HG02885 (cell line): Measurements from ENCODE around the gene ACBD4.
A peak's percentile ranks its signal among the peaks of the same experiment; 100 is the strongest.

ENCODE experiments used
- ATAC-seq: cut with Tn5 transposase; IDR thresholded peaks from one replicate; pipeline ENCODE4 v1.9.1; 2021; ENCODE audit warnings: mild to moderate bottlenecking; ENCODE audit not compliant: unreplicated experiment, poor library complexity

ACBD4 gene

GRCh38 chr17:45132572-45133463 is 2.7 kb upstream of the ACBD4 start:
- peak; percentile 43 for ATAC-seq

DNA sequence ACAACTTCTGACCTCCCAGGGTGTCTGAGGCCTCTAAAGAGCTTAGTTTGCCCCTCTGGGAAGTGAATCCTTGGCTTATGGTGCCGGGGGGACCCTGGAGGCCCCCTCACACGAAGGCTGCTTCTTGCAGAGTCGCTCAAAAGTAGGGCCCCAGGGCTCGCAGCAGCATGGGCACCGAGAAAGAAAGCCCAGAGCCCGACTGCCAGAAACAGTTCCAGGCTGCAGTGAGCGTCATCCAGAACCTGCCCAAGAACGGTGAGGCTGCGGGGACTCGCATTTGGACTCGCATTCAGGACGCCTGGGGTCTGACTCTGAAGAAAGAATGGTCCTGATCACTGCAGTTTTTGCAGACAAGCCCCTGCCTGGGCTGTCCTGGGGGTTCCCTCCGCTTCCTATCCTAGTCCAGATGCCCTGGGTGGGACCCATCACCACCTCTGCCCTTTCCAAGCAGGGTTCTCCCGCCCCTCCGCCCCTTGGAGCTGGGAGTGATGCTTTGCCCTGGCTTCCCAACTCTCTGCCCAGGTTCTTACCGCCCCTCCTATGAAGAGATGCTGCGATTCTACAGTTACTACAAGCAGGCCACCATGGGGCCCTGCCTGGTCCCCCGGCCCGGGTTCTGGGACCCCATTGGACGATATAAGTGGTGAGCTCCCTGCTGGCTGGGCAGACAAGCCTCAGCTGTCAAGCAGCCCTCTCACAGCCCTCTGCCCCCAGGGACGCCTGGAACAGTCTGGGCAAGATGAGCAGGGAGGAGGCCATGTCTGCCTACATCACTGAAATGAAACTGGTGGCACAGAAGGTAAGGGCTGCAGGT is 698 bp downstream of the ACBD4 start:
- no peak for ATAC-seq

- no peak for ATAC-seq
These were observed 1.5 kb downstream of the ACBD4 start for GRCh38 chr17:45136846-45137560.

- ATAC-seq: no peak
These were observed 2.2 kb downstream of the ACBD4 start for GRCh38 chr17:45137561-45138305.

GRCh38 chr17:45138911-45139532 is 3.5 kb downstream of the ACBD4 start:
- no peak for ATAC-seq

DNA sequence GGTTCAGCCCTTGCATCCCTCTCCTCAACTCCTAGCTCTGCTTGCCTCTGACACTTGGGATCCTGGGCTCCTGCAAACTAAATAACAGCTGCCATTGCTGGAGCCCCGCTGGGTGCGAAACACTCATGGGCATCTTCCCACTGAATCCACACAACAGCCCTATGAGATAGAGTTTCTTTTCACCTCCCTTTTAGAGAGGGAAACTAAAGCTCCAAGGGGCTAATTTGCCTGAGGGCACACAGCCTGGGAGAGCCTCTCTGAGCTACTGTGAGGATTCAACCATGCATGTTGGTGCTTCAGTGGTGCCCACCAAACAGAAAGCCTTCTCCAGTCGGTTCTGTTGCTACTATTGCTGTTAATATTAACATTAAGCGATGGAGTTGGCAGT is 4.0 kb downstream of the ACBD4 start:
- ATAC-seq: no peak

GRCh38 chr17:45143094-45143670 is 7.7 kb downstream of the ACBD4 start:
- no peak for ATAC-seq

- no peak for ATAC-seq
These were observed 8.3 kb downstream of the ACBD4 start for GRCh38 chr17:45143767-45144198.

DNA sequence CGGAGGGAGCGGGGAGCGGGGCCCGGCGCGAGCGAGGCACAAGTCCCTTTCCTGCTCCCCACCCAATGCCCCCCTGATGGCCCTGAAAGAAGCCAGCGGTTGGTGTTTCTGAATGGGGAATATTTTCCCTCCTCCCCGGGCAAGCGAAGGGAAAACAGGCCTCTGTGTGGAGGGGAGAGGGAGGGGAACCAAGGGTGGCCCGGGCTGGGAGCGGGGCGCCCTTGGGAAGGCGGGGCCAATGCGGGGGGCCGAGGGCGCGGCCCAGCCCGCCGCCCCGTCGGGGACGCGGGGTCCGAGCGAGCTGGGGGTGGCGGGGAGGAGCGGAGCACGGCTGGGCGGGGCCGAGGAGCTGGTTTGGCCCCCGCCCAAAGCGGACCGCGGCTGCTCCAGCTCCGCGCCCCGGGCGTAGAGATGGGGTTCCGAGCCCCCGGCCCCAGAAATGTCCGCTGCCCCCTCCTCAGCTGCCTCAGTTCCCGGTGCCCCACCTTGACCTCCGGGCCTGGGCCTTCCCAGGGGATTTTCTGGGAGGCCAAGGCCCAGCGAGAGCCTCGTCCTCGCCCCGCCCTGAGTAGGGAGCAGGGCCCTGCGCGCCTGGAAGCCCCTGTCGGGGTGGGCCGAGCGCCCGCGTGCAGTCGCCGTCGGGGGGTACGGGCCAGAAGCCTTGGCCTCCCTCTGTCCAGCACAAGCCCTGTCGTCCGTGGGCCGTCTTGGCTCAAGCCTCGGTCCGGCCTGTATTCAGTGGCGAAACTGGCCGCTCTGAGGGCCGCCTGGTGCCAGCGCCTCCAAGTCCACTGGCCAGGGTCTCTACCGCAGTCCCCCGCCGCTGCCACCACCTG is 8.9 kb downstream of the ACBD4 start:
- ATAC-seq: no peak

- no peak for ATAC-seq
These were observed 9.5 kb downstream of the ACBD4 start for GRCh38 chr17:45145035-45145389.

DNA sequence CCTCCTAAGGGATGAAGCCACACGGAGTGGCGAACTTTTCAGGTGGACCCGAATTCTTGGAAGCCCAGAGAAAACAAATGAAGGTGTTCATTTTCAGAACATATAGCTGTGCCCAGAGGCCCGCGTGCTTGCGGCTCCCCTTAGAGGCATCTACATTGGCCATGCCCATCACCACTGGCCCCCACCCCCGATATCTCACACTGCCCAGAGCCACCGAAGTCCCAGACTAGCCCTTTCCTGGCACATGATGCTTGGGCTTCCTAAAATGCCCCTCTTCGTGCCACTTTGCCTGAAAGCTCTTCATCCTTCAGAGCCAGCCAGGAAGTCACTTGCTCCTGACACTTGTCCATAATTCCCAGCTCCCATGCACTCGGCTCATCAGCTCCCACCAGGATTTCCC is 10.7 kb downstream of the ACBD4 start:
- ATAC-seq: no peak

- no peak for ATAC-seq
These were observed 11.1 kb downstream of the ACBD4 start for GRCh38 chr17:45146592-45146889.

DNA sequence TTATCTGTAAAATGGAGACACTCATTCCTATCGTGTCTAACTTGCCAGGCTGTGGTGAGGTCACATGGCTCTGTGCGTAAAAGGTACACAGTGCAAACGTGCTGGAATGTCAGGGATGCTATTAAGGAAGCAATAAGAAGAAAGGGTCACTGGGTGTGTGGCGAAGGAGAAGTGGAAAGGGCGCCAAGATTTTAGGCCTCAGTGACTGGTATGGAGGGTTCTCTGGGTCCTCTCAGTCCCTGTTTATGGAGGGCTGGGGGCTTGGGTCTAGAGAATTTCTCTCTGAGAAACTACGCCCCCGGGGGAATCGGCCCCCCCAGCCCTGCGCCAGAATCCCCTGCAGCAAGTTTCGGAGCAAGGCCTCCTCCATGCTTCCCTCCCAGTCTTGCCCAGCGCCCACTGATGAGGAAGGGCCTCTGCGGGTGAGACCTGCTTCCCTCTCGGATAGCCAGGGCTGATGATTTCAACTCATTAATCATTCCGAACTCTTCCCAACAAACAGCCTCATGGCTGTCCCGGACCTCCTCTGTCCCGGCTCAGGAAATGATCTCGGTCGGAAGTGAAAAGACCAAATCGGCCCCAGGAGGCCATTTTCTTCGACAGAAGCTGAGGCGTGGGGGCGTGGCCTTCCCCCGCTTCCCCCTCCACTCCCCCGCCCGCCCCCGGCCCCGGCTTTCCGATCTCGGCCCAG is 11.5 kb downstream of the ACBD4 start:
- ATAC-seq: peak; percentile 1

DNA sequence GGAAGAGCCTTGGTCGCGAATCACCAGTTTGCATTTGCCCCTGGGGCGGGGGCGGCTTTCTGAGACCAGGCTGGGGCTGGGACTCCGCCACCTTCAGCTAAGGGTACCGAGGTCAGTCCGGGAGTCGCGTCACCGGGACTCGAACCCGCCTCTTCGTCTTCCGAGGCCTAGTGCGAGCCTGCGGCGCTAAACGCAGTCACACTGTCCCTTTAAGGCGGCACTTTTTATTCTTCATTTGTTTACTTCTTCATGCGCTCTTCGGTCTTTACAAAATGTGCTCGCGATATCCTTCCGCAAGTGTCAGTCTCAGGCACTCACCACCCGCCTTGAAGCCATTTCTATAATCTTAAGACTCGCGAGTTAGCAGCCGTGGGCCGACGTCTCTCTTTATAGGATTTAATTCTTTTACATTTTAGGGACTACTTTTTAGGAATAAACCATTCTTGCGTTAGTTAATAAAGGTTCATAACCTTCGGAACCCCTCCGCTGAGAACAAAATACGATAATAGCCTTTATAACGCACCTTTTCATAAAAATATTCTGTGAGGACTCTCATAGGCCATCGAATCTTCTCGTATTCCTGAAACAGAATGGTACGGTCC is 12.2 kb downstream of the ACBD4 start:
- ATAC-seq: peak; percentile 19

- ATAC-seq: peak; percentile 70
These were observed 12.9 kb downstream of the ACBD4 start, which contains the start of gene HEXIM1 for GRCh38 chr17:45148183-45149036. Gene HEXIM1, plus strand, starts transcription at chr17:45148475. Its CDS starts 716 bp downstream, at chr17:45149191.

DNA sequence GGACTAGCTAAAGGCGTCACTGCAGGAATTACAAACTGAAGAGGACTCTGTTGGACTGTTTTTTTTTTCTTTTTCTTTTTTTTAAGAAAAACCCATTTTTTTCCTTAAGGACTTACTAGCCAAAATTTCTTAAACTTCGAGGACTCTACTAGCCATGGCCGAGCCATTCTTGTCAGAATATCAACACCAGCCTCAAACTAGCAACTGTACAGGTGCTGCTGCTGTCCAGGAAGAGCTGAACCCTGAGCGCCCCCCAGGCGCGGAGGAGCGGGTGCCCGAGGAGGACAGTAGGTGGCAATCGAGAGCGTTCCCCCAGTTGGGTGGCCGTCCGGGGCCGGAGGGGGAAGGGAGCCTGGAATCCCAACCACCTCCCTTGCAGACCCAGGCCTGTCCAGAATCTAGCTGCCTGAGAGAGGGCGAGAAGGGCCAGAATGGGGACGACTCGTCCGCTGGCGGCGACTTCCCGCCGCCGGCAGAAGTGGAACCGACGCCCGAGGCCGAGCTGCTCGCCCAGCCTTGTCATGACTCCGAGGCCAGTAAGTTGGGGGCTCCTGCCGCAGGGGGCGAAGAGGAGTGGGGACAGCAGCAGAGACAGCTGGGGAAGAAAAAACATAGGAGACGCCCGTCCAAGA is 13.7 kb downstream of the ACBD4 start:
- ATAC-seq: peak; percentile 29
